Brain pericyte (primary cell): Measurements from ENCODE around the gene ESPN.
"Not testable (repeated sequence)": the region's sequence is repeated elsewhere in the genome, so short reads cannot be mapped to it uniquely, and the experiment has no call there.

ENCODE experiments used
- DNase-seq: peaks from one replicate; pipeline ENCODE4 v3.0.0-alpha.2; 2012; ENCODE audit warnings: low read depth, low spot score

The ESPN gene, protein sequence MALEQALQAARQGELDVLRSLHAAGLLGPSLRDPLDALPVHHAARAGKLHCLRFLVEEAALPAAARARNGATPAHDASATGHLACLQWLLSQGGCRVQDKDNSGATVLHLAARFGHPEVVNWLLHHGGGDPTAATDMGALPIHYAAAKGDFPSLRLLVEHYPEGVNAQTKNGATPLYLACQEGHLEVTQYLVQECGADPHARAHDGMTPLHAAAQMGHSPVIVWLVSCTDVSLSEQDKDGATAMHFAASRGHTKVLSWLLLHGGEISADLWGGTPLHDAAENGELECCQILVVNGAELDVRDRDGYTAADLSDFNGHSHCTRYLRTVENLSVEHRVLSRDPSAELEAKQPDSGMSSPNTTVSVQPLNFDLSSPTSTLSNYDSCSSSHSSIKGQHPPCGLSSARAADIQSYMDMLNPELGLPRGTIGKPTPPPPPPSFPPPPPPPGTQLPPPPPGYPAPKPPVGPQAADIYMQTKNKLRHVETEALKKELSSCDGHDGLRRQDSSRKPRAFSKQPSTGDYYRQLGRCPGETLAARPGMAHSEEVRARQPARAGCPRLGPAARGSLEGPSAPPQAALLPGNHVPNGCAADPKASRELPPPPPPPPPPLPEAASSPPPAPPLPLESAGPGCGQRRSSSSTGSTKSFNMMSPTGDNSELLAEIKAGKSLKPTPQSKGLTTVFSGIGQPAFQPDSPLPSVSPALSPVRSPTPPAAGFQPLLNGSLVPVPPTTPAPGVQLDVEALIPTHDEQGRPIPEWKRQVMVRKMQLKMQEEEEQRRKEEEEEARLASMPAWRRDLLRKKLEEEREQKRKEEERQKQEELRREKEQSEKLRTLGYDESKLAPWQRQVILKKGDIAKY

GRCh38 chr1:6424619-6425593 is at the start of gene ESPN:
ESPN (plus strand) TSS chr1:6424776; CDS start chr1:6424956, 180 bp downstream.
- DNase-seq, result no peak

DNA sequence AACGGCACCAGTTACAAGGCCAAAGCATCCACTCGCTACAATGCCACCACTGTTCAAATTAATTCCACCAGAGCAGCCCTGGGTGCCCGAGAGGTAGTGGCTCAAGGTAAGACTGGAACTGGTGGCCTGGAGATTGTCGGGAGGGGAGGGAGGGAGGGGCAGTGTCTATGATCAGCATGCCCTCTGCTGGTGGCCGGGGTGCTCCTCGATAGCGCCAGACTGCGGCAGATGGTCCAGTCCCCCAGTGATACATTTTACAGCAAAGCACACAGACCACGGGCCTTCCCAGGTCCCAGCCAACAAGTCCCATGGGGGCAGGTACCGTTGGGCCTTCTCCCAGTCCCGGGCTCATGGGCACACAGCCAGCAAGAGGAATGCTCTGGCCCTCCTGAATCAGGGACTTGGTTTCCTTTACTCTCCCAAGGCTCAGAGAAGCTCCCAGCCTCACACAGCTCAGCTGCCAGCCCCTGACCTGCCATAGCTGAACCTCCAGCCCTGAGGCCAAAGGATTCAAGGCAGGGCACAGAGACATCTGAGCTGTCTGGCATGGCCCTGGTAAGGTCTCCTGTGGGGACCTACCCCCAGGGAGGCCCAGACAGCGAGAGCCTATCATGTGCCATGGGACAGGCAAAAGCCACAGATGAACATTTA is 46.4 kb upstream of the ESPN start:
- no peak for DNase-seq

DNA sequence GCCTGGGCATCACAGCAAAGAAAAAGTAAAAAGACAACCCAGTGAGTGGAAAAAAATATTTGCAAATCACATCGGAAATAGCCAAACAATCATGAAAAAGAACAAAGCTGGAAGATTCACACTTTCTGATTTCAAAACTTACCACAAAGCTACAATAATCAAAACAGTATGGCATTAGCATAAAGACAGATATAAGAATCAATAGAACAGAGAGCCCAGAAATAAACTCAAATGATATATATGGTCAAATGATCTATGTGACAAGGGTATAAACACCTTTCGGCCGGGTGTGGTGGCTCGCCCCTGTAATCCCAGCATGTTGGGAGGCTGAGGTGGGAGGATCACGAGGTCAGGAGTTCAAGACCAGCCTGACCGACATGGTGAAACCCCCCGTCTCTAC is 44.5 kb upstream of the ESPN start:
- DNase-seq, result no peak

- no peak for DNase-seq
These were observed 40.4 kb upstream of the ESPN start for GRCh38 chr1:6384135-6384534.

DNA sequence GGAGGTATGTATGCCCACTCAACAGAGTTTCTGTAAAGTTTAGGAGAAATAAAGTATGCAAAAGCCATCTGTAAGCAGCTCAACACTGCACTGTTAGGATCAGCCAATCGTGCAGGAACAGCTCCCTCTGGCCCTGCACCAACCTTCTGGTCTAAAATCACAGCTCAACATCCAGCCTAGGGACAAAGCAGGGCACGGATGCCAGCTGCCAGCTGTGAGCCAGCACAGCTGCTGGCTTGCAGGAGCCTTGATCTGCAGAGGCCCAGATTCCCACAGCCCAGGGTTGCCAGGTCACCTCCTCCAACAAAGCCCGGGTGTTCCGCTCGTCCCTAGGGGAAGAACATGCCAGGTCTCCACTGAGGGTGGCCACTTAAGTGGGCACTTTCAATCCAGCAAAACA is 39.6 kb upstream of the ESPN start:
- no peak for DNase-seq

DNA sequence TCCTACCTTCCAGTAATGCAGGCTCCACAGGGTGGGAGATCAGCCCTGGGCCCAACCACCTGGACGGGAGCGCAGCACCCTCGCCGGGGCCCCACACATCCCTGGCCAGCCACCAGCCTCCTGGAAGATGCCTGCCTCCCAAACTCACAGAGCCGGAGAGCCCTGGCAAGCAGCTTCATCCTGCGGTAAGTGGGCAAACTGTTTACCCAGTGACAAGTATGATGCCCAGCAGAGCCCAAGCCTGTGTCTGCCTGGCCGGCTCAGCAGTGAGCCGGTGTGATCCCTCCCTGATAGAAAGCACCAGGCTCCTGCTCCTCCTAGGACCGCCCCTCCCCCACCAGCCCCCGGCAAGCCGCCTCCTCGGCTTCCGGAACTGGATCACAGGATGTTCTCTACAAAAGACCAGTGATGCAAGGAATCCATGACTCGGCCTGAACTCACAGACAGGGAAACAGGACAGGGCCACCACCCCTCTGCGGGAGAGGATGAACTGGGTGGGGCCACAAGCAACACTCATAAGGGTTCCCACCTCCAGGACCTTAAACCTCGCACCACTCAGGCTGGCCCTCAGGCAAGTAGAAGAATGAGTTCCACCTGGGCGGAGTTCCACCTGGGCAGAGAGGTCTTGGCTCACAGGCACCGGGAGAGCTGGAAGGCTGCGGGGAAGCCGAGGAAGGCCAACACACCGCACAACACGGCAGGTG is 38.9 kb upstream of the ESPN start:
- no peak for DNase-seq

- no peak for DNase-seq
These were observed 38.1 kb upstream of the ESPN start for GRCh38 chr1:6386371-6386949.

DNA sequence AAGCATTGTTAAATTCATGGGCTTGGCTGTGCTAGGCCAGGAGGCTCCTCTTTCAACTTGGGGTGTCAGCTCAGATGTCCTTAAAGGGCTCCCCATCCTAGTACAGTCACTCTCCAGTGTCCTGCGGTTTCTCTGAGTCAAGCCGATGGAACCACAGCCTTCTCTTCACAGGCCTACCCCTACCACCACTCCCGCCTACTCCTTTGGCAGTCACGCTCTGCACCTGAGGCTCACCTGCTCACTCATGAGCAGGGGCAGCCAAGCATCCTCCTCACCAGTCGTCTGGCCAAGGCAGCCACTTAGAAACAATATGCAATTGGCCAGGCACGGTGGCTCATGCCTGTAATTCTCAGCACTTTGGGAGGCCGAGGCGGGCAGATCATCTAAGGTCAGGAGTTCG is 34.6 kb upstream of the ESPN start:
- no peak for DNase-seq

GRCh38 chr1:6391951-6392808 is 32.4 kb upstream of the ESPN start:
- DNase-seq, result no peak

DNA sequence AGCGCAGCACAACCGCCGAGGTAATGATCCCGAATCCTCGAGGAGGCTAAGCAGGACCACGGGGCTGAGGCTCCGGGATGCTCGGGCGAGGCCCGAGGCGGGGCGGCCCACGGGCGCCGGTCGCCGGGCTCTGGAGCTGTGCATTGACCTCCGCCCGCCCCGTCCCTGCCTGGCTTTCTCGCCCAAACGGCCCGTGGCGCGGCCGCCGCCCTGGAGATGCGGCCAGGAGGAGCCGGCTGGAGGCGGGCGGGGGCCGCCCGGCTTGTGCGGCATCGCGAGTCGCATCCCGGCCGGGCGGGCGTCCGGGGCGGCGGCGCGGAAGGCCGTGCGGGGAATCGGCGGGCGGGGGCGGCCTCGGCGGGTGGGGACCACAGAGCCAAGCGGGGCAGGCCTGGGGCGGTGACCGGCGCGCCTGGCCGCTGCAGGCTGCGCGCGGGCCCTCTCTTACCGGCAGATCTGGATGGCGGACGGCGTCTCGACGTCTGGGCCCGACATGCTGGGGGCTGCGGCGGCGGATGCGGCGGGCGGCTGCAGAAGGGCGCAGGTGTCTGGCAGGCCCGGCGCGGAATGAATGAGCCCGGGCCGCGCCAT is 31.7 kb upstream of the ESPN start:
- no peak for DNase-seq

DNA sequence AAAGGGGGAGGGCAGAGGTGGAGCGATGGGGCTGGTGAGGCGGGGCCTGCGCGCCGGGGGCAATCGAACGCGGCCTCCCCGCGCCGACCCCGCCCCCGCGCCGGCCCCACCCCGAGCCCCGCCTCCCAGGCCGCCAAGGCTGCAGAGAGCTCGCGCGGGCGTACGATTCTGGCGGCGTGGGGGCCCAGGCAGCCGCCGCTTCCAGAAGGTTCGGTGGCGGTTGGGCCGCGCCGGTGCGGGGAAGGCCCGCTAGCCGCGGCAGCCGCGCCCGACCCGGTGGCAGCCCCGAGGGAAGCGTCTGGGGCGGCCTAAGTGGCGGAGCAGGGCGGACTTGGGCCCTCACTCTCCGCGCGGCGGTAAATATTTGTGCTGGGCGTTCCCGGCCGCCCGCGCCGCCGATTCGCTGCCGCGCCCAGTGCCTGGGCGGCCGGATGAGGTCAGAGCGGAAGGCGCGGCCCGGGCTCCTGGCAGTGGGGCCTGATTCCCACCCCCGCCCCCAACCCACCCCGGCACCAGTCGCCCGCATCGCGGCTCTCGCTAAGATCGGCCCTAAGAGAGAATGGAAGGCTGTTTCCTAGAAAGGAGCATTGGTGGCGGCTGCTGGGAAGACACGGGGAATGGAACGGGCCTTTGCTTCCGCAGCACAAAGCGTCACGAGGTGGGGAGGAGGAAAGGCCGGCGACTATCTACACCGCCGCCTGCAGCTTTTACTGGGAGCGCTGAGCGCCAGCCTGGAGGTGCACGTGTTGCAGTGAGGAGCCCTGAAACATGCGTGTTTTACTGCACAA is 31.0 kb upstream of the ESPN start, which contains the start of gene ACOT7:
Gene ACOT7 (minus strand): TSS at position 368 of the 788 bp plus-strand sequence. CDS start 368 bp downstream, outside the sequence.
- no peak for DNase-seq

DNA sequence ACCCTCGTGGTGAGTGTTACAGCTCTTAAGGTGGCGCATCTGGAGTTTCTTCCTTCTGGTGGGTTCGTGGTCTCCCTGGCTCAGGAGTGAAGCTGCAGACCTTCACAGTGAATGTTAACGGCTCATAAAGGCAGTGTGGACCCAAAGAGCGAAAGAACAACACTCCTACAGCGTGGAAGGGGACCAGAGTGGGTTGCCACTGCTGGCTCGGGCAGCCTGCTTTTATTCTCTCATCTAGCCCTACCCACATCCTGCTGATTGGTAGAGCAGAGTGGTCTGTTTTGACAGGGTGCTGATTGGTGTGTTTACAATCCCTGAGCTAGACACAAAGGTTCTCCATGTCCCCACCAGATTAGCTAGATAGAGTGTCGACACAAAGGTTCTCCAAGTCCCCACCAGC is 29.4 kb upstream of the ESPN start:
- DNase-seq, result not testable (repeated sequence)

- not testable (repeated sequence) for DNase-seq
These were observed 28.8 kb upstream of the ESPN start for GRCh38 chr1:6395781-6396244.

DNA sequence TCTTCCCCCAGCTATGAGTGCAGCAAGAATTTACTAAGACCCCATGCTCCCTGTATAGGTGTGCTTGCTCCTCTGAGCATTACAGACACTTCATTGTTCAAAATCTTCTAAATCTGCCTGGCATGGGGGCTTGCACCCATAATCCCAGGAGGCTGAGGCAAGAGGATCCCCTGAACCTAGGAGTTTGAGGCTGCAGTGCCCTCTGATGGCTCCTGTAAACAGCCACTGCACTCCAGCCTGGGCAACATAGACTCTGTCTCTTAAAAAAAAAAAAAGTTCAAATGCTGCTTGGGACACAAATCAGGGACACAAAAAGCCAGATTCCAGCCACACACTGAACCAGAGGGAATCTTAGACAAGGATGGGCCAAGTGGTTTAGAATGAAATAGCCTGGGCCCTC is 27.6 kb upstream of the ESPN start:
- DNase-seq, result no peak

GRCh38 chr1:6397844-6398441 is 26.6 kb upstream of the ESPN start:
- no peak for DNase-seq

- no peak for DNase-seq
These were observed 25.3 kb upstream of the ESPN start for GRCh38 chr1:6399294-6399693.

- no peak for DNase-seq
These were observed 22.9 kb upstream of the ESPN start for GRCh38 chr1:6401673-6402072.
